Liver (tissue), 9 donors: ENCODE measurements around the gene HTATSF1. TPM values are rescaled to one million over a fixed set of nuclear protein-coding genes. Genes with fewer than 3 reads are reported as not detected.

ENCODE experiments used
- DNase-seq: peaks from one replicate; pipeline ENCODE4 v3.0.0-alpha.2; 2017; ENCODE audit warnings: low spot score
- H3K27ac ChIP-seq, 2 donors: one replicate each; pipeline ENCODE4 v1.7.0; 2013; ENCODE audit warnings: inconsistent platforms in 2 of 2, low read length in 2 of 2, control low read depth in 1 of 2, low read depth in 1 of 2, mild to moderate bottlenecking in 1 of 2
- H3K27me3 ChIP-seq, 4 donors: one replicate each; pipeline versions ENCODE4 v1.6.1 to v1.7.0; 2013; ENCODE audit warnings: low read length in 3 of 4, inconsistent platforms in 1 of 4, mild to moderate bottlenecking in 1 of 4, moderate library complexity in 1 of 4; ENCODE audit not compliant: control insufficient read depth in 4 of 4, insufficient read depth in 4 of 4
- H3K36me3 ChIP-seq, 4 donors: one replicate each; pipeline versions ENCODE4 v1.6.1 to v1.7.0; 2013; ENCODE audit warnings: low read length in 3 of 4, mild to moderate bottlenecking in 3 of 4, low read depth in 1 of 4, moderate library complexity in 1 of 4; ENCODE audit not compliant: control insufficient read depth in 4 of 4, insufficient read depth in 3 of 4
- H3K4me1 ChIP-seq, 4 donors: one replicate each; pipeline versions ENCODE4 v1.6.1 to v1.7.0; 2013; ENCODE audit warnings: low read length in 3 of 4, mild to moderate bottlenecking in 3 of 4, moderate library complexity in 1 of 4; ENCODE audit not compliant: control insufficient read depth in 4 of 4, insufficient read depth in 4 of 4
- H3K4me3 ChIP-seq, 3 donors: one replicate each; pipeline versions ENCODE4 v1.6.1 to v1.7.0; 2013; ENCODE audit warnings: low read length in 3 of 3, control low read depth in 1 of 3, low read depth in 1 of 3, mild to moderate bottlenecking in 1 of 3
- H3K9ac ChIP-seq, 2 donors: one replicate each; pipeline ENCODE4 v1.7.0; 2013; ENCODE audit warnings: low read length in 2 of 2, mild to moderate bottlenecking in 2 of 2, moderate library complexity in 2 of 2, control low read depth in 1 of 2, low read depth in 1 of 2
- H3K9me3 ChIP-seq, 4 donors: one replicate each; pipeline versions ENCODE4 v1.6.1 to v1.7.0; 2013; ENCODE audit warnings: low read length in 3 of 4; ENCODE audit not compliant: control insufficient read depth in 4 of 4
- EGR1 ChIP-seq, 2 donors: IDR thresholded peaks; 2 replicates each; pipeline ENCODE4 v1.6.1; 2016 to 2018; ENCODE audit warnings: antibody characterized with exemption in 2 of 2, low read depth in 2 of 2
- FOXA1 ChIP-seq: IDR thresholded peaks from 2 replicates; pipeline ENCODE4 v1.6.1; 2016; ENCODE audit warnings: antibody characterized with exemption
- GABPA ChIP-seq, 2 donors: IDR thresholded peaks in 1 of 2; conservative IDR thresholded peaks in 1 of 2; 2 replicates each; pipeline ENCODE4 v1.6.1; 2016; ENCODE audit warnings: antibody characterized with exemption in 2 of 2, mild to moderate bottlenecking in 1 of 2, moderate library complexity in 1 of 2
- HNF4A ChIP-seq, 2 donors: conservative IDR thresholded peaks; 2 replicates each; pipeline ENCODE4 v1.6.1; 2016; ENCODE audit warnings: antibody characterized with exemption in 2 of 2, mild to moderate bottlenecking in 2 of 2
- HNF4G ChIP-seq: IDR thresholded peaks from 2 replicates; pipeline ENCODE4 v1.6.1; 2016; ENCODE audit warnings: antibody characterized with exemption
- JUND ChIP-seq, 2 donors: IDR thresholded peaks; 2 replicates each; pipeline ENCODE4 v1.6.1; 2016; ENCODE audit warnings: antibody characterized with exemption in 2 of 2
- MAX ChIP-seq: IDR thresholded peaks from 2 replicates; pipeline ENCODE4 v1.6.1; 2016; ENCODE audit warnings: antibody characterized with exemption
- NR2F2 ChIP-seq: IDR thresholded peaks from 2 replicates; pipeline ENCODE4 v1.6.1; 2016; ENCODE audit warnings: antibody characterized with exemption
- RAD21 ChIP-seq, 2 donors: IDR thresholded peaks; 2 replicates each; pipeline ENCODE4 v1.6.1; 2016; ENCODE audit warnings: antibody characterized with exemption in 2 of 2, mild to moderate bottlenecking in 2 of 2
- RXRA ChIP-seq, 2 donors: IDR thresholded peaks; 2 replicates each; pipeline ENCODE4 v1.6.1; 2017 to 2018; ENCODE audit warnings: antibody characterized with exemption in 2 of 2, mild to moderate bottlenecking in 1 of 2
- SP1 ChIP-seq: IDR thresholded peaks from 2 replicates; pipeline ENCODE4 v1.6.1; 2018; ENCODE audit warnings: antibody characterized with exemption, mild to moderate bottlenecking
- TAF1 ChIP-seq: conservative IDR thresholded peaks from 2 replicates; pipeline ENCODE4 v1.6.1; 2016; ENCODE audit warnings: antibody characterized with exemption, mild to moderate bottlenecking
- YY1 ChIP-seq: IDR thresholded peaks from 2 replicates; pipeline ENCODE4 v1.6.1; 2016; ENCODE audit warnings: antibody characterized with exemption, mild to moderate bottlenecking
- whole genome bisulfite sequencing: extraction: QIAGEN DNeasy Blood & Tissue Kit; methylation state at CpG from one replicate; pipeline ENCODE4 v1.1.7; 2013; 5-methylcytosine and 5-hydroxymethylcytosine counted together
- polyA plus RNA-seq, 2 donors: library from polyadenylated mRNA; stranded (reverse) in 1 of 2; unstranded in 1 of 2; fragments of 200-250 nt in 1 of 2; fragments of >200 nt in 1 of 2; fragmentation: Nextera tagmentation in 1 of 2; extraction: Ambion mirVana in 1 of 2; gene quantifications; one replicate each; pipeline versions ENCODE4 v1.2.1 to v1.2.3, GENCODE V29; 2013 to 2015
- total RNA-seq, 2 donors: library from RNA; depleted of rRNA; stranded (reverse); fragments of >200 nt; gene quantifications; one replicate each; pipeline ENCODE4 v1.2.3, GENCODE V29; 2014
- TF ChIP-seq, protein P1 (sequence below): fragments of 150-350 bp; IDR thresholded peaks from 2 replicates; pipeline ENCODE4 v1.5.1; 2017; ENCODE audit warnings: improper control_type of control experiment, low read depth, low read length; ENCODE audit not compliant: missing input control
- TF ChIP-seq, protein P2 (sequence below): IDR thresholded peaks from 2 replicates; pipeline ENCODE4 v1.6.1; 2016; ENCODE audit warnings: antibody characterized with exemption, mild to moderate bottlenecking
- TF ChIP-seq, protein P3 (sequence below): IDR thresholded peaks from 2 replicates; pipeline ENCODE4 v1.6.1; 2016; ENCODE audit warnings: antibody characterized with exemption
- donor health status: healthy.
- donor health status: healthy.
- donor health status: healthy.
- donor health status: healthy.
- donor health status: healthy.

HTATSF1 gene
- total and polyA plus RNA-seq, 4 donors = 12.5 to 35.7 (median 14.1) TPM

DNA sequence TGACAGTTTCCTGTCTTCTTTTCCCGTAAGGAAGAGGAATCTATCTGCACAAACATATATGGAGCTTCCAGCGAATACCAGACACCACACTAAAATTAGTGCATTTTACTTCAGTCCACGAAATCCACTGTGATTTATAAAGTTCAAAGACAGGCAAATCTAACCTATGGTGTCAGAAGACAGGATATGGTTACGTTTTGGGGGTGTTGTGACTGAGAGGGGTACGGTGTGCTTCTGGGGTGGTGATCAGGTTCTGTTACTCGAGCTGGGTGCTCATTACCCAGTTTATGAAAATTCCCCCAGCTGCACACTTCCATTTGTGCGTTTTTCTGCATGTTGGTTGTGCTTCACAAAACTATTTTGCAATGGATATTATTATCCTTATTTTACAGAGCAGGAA is 44.9 kb downstream of the HTATSF1 start:
- 76% methylated on average over 7 of the region's 7 CpGs for WGBS
- Histone ChIP-seq H3K36me3 (no peaks in the 10 kb centered on the region), H3K27ac (no peak overlapping the region), H3K4me1 (no peaks in the 10 kb centered on the region), H3K4me3 (no peak overlapping the region), H3K27me3 (peaks cover 0 to 2% (median 0%) of the 10 kb centered on the region in 4 donors), H3K9me3 (no peaks in the 10 kb centered on the region), H3K9ac (no peak overlapping the region)
- DNase-seq = no peak
- no peak for TF ChIP-seq MAX
- TF ChIP-seq, protein P1, sequence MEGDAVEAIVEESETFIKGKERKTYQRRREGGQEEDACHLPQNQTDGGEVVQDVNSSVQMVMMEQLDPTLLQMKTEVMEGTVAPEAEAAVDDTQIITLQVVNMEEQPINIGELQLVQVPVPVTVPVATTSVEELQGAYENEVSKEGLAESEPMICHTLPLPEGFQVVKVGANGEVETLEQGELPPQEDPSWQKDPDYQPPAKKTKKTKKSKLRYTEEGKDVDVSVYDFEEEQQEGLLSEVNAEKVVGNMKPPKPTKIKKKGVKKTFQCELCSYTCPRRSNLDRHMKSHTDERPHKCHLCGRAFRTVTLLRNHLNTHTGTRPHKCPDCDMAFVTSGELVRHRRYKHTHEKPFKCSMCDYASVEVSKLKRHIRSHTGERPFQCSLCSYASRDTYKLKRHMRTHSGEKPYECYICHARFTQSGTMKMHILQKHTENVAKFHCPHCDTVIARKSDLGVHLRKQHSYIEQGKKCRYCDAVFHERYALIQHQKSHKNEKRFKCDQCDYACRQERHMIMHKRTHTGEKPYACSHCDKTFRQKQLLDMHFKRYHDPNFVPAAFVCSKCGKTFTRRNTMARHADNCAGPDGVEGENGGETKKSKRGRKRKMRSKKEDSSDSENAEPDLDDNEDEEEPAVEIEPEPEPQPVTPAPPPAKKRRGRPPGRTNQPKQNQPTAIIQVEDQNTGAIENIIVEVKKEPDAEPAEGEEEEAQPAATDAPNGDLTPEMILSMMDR = no peak
- TF ChIP-seq, protein P2, sequence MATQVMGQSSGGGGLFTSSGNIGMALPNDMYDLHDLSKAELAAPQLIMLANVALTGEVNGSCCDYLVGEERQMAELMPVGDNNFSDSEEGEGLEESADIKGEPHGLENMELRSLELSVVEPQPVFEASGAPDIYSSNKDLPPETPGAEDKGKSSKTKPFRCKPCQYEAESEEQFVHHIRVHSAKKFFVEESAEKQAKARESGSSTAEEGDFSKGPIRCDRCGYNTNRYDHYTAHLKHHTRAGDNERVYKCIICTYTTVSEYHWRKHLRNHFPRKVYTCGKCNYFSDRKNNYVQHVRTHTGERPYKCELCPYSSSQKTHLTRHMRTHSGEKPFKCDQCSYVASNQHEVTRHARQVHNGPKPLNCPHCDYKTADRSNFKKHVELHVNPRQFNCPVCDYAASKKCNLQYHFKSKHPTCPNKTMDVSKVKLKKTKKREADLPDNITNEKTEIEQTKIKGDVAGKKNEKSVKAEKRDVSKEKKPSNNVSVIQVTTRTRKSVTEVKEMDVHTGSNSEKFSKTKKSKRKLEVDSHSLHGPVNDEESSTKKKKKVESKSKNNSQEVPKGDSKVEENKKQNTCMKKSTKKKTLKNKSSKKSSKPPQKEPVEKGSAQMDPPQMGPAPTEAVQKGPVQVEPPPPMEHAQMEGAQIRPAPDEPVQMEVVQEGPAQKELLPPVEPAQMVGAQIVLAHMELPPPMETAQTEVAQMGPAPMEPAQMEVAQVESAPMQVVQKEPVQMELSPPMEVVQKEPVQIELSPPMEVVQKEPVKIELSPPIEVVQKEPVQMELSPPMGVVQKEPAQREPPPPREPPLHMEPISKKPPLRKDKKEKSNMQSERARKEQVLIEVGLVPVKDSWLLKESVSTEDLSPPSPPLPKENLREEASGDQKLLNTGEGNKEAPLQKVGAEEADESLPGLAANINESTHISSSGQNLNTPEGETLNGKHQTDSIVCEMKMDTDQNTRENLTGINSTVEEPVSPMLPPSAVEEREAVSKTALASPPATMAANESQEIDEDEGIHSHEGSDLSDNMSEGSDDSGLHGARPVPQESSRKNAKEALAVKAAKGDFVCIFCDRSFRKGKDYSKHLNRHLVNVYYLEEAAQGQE = no peak

DNA sequence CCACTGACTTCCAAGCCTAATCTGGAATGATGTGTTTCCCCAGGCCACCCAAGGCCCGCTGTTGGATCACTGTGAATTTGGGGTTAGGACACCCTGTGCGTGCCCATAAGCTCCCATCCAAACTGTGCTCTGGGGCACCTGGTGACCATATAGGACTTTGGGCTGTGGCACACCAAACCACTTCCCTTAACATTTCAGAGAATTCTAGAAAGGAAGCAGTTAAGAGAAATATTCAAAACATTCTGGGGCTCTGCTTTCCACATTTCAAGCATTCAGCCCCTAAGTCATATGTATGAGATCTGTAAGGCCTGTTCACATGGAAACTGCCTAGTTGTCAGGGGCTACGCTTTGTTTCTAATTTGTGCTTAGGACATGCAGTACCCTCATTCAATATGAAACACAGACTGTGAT is 49.0 kb downstream of the HTATSF1 start:
- Histone ChIP-seq H3K9ac (no peak overlapping the region), H3K36me3 (no peaks in the 10 kb centered on the region), H3K4me3 (no peak overlapping the region), H3K27me3 (no peaks in the 10 kb centered on the region), H3K9me3 (no peaks in the 10 kb centered on the region), H3K4me1 (no peaks in the 10 kb centered on the region), H3K27ac (no peak overlapping the region)
- no peak for DNase-seq
- TF ChIP-seq MAX (no peak), RXRA (IDR thresholded peaks at IDR 0.05) (no peak), GABPA (IDR thresholded peaks at IDR 0.05 in 1 of 2, conservative IDR thresholded peaks at IDR 0.05 in 1 of 2) (no peak), NR2F2 (no peak), JUND (IDR thresholded peaks at IDR 0.05) (no peak), YY1 (no peak), HNF4G (no peak), TAF1 (no peak), EGR1 (IDR thresholded peaks at IDR 0.05; ENCODE audit: low read depth in 2 of 2) (no peak), FOXA1 (no peak), RAD21 (IDR thresholded peaks at IDR 0.05) (no peak), HNF4A (conservative IDR thresholded peaks at IDR 0.05) (no peak), SP1 (no peak)
- TF ChIP-seq, protein P1 = no peak
- TF ChIP-seq, protein P3, sequence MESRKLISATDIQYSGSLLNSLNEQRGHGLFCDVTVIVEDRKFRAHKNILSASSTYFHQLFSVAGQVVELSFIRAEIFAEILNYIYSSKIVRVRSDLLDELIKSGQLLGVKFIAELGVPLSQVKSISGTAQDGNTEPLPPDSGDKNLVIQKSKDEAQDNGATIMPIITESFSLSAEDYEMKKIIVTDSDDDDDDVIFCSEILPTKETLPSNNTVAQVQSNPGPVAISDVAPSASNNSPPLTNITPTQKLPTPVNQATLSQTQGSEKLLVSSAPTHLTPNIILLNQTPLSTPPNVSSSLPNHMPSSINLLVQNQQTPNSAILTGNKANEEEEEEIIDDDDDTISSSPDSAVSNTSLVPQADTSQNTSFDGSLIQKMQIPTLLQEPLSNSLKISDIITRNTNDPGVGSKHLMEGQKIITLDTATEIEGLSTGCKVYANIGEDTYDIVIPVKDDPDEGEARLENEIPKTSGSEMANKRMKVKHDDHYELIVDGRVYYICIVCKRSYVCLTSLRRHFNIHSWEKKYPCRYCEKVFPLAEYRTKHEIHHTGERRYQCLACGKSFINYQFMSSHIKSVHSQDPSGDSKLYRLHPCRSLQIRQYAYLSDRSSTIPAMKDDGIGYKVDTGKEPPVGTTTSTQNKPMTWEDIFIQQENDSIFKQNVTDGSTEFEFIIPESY = no peak
- TF ChIP-seq, protein P2 = no peak
- WGBS = 90% methylated on average over 3 of the region's 3 CpGs
